IPS DF 6.9 (cell line): ENCODE measurements around the gene MNAT1.

ENCODE experiments used
- DNase-seq: peaks from one replicate; pipeline ENCODE4 v3.0.0-alpha.2; 2013; ENCODE audit warnings: low read depth, low spot score
- H3K27ac ChIP-seq: one replicate; pipeline ENCODE4 v1.5.1; 2013; ENCODE audit warnings: low read length, control low read depth
- H3K27me3 ChIP-seq: 2 replicates; pipeline ENCODE4 v1.6.1; 2013; ENCODE audit warnings: mild to moderate bottlenecking, low read length; ENCODE audit not compliant: control insufficient read depth, insufficient read depth
- H3K36me3 ChIP-seq: 2 replicates; pipeline ENCODE4 v1.6.1; 2013; ENCODE audit warnings: low read length; ENCODE audit not compliant: control insufficient read depth, insufficient read depth
- H3K4me1 ChIP-seq: 2 replicates; pipeline ENCODE4 v1.6.1; 2013; ENCODE audit warnings: low read length; ENCODE audit not compliant: control insufficient read depth, insufficient read depth
- H3K4me3 ChIP-seq: 2 replicates; pipeline ENCODE4 v1.5.1; 2013; ENCODE audit warnings: mild to moderate bottlenecking, low read length
- H3K9me3 ChIP-seq: 2 replicates; pipeline ENCODE4 v1.6.1; 2013; ENCODE audit warnings: low read length, inconsistent platforms; ENCODE audit not compliant: control insufficient read depth, insufficient read depth
- WGBS: extraction: QIAGEN DNeasy Blood & Tissue Kit; methylation state at CpG from one replicate; pipeline ENCODE4 v1.1.7; 2013; ENCODE audit warnings: mixed read lengths, missing lambda C conversion rate; ENCODE audit not compliant: insufficient read length, insufficient coverage; 5-methylcytosine and 5-hydroxymethylcytosine counted together

MNAT1 gene

DNA sequence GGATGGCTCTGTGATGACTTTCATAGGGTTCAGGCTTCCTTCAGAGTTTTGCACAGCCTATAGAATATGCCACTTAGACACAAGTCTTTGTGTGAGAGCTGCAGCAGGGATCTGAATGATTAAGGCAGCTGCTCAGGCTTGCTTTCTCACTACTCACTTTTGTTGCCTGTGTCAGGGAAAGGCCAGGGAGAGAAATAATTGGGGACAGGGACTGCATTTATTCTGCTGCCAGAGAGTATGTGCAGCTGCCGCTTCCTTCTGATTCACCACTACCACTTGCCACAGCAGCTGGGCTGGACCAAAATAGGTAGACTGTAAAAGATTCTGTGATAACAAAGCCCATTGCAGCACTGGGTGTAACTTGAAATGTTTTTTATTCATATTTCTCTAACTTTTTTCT, 196.7 kb downstream of the MNAT1 start:
- Histone ChIP-seq H3K27ac (no peak overlapping the region), H3K9me3 (no peaks in the 10 kb centered on the region), H3K4me3 (no peak overlapping the region), H3K4me1 (no peaks in the 10 kb centered on the region), H3K27me3 (no peaks in the 10 kb centered on the region), H3K36me3 (no peaks in the 10 kb centered on the region)
- no CpG with 5 or more reads among the region's 1 CpG for WGBS
- DNase-seq: no peak

- Histone ChIP-seq H3K36me3 (no peaks in the 10 kb centered on the region), H3K27ac (no peak overlapping the region), H3K27me3 (no peaks in the 10 kb centered on the region), H3K9me3 (no peaks in the 10 kb centered on the region), H3K4me3 (no peak overlapping the region), H3K4me1 (no peaks in the 10 kb centered on the region)
- no CpG with 5 or more reads among the region's 8 CpGs for WGBS
- DNase-seq: no peak
Measured at GRCh38 chr14:60933920-60934655, 199.5 kb downstream of the MNAT1 start.

DNA sequence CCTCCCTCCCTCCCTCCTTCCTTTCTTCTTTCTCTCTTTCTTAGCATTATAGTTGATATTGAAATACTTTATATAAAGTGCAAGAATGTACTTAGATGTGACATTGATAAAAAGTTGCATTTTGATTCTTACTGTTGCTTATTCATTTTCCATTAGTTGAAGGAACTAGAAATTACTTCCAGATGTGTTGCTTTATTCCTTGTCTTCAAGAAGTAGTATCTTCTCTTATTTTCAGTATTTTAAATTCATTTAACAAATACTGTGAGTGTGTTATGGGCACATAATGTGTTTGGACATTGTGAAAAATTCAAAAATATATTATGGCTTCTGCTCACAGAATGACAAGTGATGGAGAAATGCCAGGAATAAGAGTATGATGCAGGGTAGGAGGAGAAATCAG, 200.8 kb downstream of the MNAT1 start:
- Histone ChIP-seq H3K4me3 (no peak overlapping the region), H3K27me3 (no peaks in the 10 kb centered on the region), H3K36me3 (no peaks in the 10 kb centered on the region), H3K4me1 (no peaks in the 10 kb centered on the region), H3K9me3 (no peaks in the 10 kb centered on the region), H3K27ac (no peak overlapping the region)
- DNase-seq: no peak

DNA sequence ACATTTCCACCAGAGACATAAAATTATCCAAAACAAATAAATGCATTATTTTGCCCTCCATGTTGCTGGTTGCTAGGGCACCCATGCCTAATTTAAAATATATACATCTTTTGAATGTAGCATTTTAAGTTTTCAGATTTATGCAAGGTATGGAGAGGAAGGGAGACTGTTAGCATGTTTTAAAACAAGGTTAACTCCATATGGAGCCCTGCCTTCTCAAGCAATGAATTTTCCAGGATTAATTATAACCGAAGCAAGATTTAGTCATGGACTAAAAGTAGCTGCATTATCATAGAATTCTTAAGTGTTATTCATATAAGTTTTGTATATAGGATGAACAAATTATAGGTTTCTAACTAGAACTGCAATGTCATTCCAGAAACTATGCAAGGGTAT, 209.1 kb downstream of the MNAT1 start:
- DNase-seq: no peak
- WGBS: no CpG with 5 or more reads among the region's 1 CpG
- Histone ChIP-seq H3K27ac (no peak overlapping the region), H3K9me3 (no peaks in the 10 kb centered on the region), H3K4me3 (no peak overlapping the region), H3K36me3 (no peaks in the 10 kb centered on the region), H3K4me1 (no peaks in the 10 kb centered on the region), H3K27me3 (no peaks in the 10 kb centered on the region)

GRCh38 chr14:60944204-60944603, 209.6 kb downstream of the MNAT1 start:
- no peak overlapping the region for H3K27ac ChIP-seq
- H3K27me3 ChIP-seq: no peaks in the 10 kb centered on the region
- no peak for DNase-seq
- no peaks in the 10 kb centered on the region for H3K36me3 ChIP-seq
- no peaks in the 10 kb centered on the region for H3K9me3 ChIP-seq
- no CpG with 5 or more reads among the region's 4 CpGs for WGBS
- no peak overlapping the region for H3K4me3 ChIP-seq
- no peaks in the 10 kb centered on the region for H3K4me1 ChIP-seq

GRCh38 chr14:60945984-60946383, 211.4 kb downstream of the MNAT1 start:
- no CpG with 5 or more reads among the region's 1 CpG for WGBS
- no peak overlapping the region for H3K4me3 ChIP-seq
- no peaks in the 10 kb centered on the region for H3K27me3 ChIP-seq
- no peak overlapping the region for H3K27ac ChIP-seq
- DNase-seq: no peak
- no peaks in the 10 kb centered on the region for H3K36me3 ChIP-seq
- no peaks in the 10 kb centered on the region for H3K4me1 ChIP-seq
- H3K9me3 ChIP-seq: no peaks in the 10 kb centered on the region

DNA sequence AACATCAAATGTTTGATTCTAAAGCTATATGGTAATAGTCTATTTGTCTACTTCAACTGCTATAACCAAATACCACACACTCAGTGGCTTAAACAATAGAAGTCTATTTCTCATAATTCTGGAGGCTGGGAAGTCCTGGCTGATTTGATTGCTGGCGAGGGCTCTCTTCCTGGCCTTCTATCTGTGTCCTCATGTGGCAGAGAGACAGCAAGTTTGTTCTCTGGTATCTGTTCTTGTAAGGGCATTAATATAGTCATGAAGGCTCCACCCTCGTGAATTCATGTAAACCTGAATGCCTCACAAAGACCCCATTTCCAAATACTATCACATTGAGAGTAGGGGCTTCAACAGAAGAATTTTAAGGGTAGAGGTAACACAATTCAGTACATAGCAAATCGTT, 212.2 kb downstream of the MNAT1 start:
- no peak for DNase-seq
- Histone ChIP-seq H3K36me3 (no peaks in the 10 kb centered on the region), H3K4me1 (no peaks in the 10 kb centered on the region), H3K27ac (no peak overlapping the region), H3K9me3 (no peaks in the 10 kb centered on the region), H3K27me3 (no peaks in the 10 kb centered on the region), H3K4me3 (no peak overlapping the region)
- WGBS: no CpG with 5 or more reads among the region's 3 CpGs

- Histone ChIP-seq H3K9me3 (no peaks in the 10 kb centered on the region), H3K36me3 (no peaks in the 10 kb centered on the region), H3K4me3 (no peak overlapping the region), H3K27ac (no peak overlapping the region), H3K4me1 (no peaks in the 10 kb centered on the region), H3K27me3 (no peaks in the 10 kb centered on the region)
- no CpG with 5 or more reads among the region's 3 CpGs for WGBS
- DNase-seq: no peak
Measured at GRCh38 chr14:60951776-60952435, 217.3 kb downstream of the MNAT1 start.

- no peak overlapping the region for H3K4me3 ChIP-seq
- no peaks in the 10 kb centered on the region for H3K9me3 ChIP-seq
- no CpG with 5 or more reads among the region's 4 CpGs for WGBS
- no peak overlapping the region for H3K27ac ChIP-seq
- H3K4me1 ChIP-seq: no peaks in the 10 kb centered on the region
- no peak for DNase-seq
- H3K27me3 ChIP-seq: no peaks in the 10 kb centered on the region
- no peaks in the 10 kb centered on the region for H3K36me3 ChIP-seq
Measured at GRCh38 chr14:60956202-60956601, 221.6 kb downstream of the MNAT1 start.

GRCh38 chr14:60956632-60957031, 222.1 kb downstream of the MNAT1 start:
- Histone ChIP-seq H3K27me3 (no peaks in the 10 kb centered on the region), H3K4me3 (no peak overlapping the region), H3K4me1 (no peaks in the 10 kb centered on the region), H3K9me3 (no peaks in the 10 kb centered on the region), H3K36me3 (no peaks in the 10 kb centered on the region), H3K27ac (no peak overlapping the region)
- DNase-seq: no peak
- WGBS: no CpG with 5 or more reads among the region's 1 CpG

- H3K27ac ChIP-seq: no peak overlapping the region
- no peak overlapping the region for H3K4me3 ChIP-seq
- no peaks in the 10 kb centered on the region for H3K36me3 ChIP-seq
- no peaks in the 10 kb centered on the region for H3K27me3 ChIP-seq
- DNase-seq: no peak
- no peaks in the 10 kb centered on the region for H3K4me1 ChIP-seq
- no peaks in the 10 kb centered on the region for H3K9me3 ChIP-seq
Measured at GRCh38 chr14:60958146-60958545, 223.6 kb downstream of the MNAT1 start.
